NCI-H1417 treated with DMSO at 0.1 percent for 48 hours (cell line): Measurements from ENCODE around the gene NR3C2.

Experiments used
- DNase-seq: peaks from one replicate; lab custom pipeline; 2025; lab: John Stamatoyannopoulos, UW

Gene NR3C2

GRCh38 chr4:148263802-148264201, 178.4 kb downstream of the NR3C2 start:
- DNase-seq = no peak

- DNase-seq = no peak
Measured at GRCh38 chr4:148263127-148263526, 179.1 kb downstream of the NR3C2 start.

- no peak for DNase-seq
Measured at GRCh38 chr4:148261848-148262247, 180.4 kb downstream of the NR3C2 start.

GRCh38 chr4:148259841-148260240, 182.4 kb downstream of the NR3C2 start:
- DNase-seq = no peak

- no peak for DNase-seq
Measured at GRCh38 chr4:148258535-148258934, 183.7 kb downstream of the NR3C2 start.

- DNase-seq = no peak
Measured at GRCh38 chr4:148255344-148255720, 186.9 kb downstream of the NR3C2 start.

GRCh38 chr4:148254621-148255343, 187.4 kb downstream of the NR3C2 start:
- no peak for DNase-seq

GRCh38 chr4:148253768-148254167, 188.4 kb downstream of the NR3C2 start:
- DNase-seq = no peak

GRCh38 chr4:148248824-148249223, 193.4 kb downstream of the NR3C2 start:
- no peak for DNase-seq

- no peak for DNase-seq
Measured at GRCh38 chr4:148245015-148245414, 197.2 kb downstream of the NR3C2 start.

GRCh38 chr4:148243837-148244236, 198.4 kb downstream of the NR3C2 start:
- no peak for DNase-seq

GRCh38 chr4:148240241-148240640, 202.0 kb downstream of the NR3C2 start:
- no peak for DNase-seq

- DNase-seq = no peak
Measured at GRCh38 chr4:148239494-148239985, 202.7 kb downstream of the NR3C2 start.

- DNase-seq = no peak
Measured at GRCh38 chr4:148238811-148239493, 203.3 kb downstream of the NR3C2 start.

GRCh38 chr4:148238086-148238485, 204.1 kb downstream of the NR3C2 start:
- no peak for DNase-seq

- no peak for DNase-seq
Measured at GRCh38 chr4:148235809-148236208, 206.4 kb downstream of the NR3C2 start.

- DNase-seq = no peak
Measured at GRCh38 chr4:148229798-148230197, 212.4 kb downstream of the NR3C2 start.

GRCh38 chr4:148229028-148229427, 213.2 kb downstream of the NR3C2 start:
- no peak for DNase-seq

GRCh38 chr4:148227147-148227546, 215.1 kb downstream of the NR3C2 start:
- no peak for DNase-seq

GRCh38 chr4:148226341-148226740, 215.9 kb downstream of the NR3C2 start:
- DNase-seq = no peak

- no peak for DNase-seq
Measured at GRCh38 chr4:148225639-148226038, 216.6 kb downstream of the NR3C2 start.

GRCh38 chr4:148224476-148224875, 217.7 kb downstream of the NR3C2 start:
- DNase-seq = no peak

GRCh38 chr4:148222991-148223660, 219.1 kb downstream of the NR3C2 start:
- no peak for DNase-seq
